Esophagus muscularis mucosa (tissue), 3 donors: Measurements from ENCODE around the gene CMTM7.
"Not testable (repeated sequence)": the region's sequence is repeated elsewhere in the genome, so short reads cannot be mapped to it uniquely, and the experiment has no call there.

Experiments
- CTCF ChIP-seq, 3 experiments: fragments of 200-600 bp in 2 of 3; fragments of 450-650 bp in 1 of 3; sonication (generic) in 2 of 3; IDR thresholded peaks; one replicate each; pipeline ENCODE4 v1.5.1; 2017 to 2019; ENCODE audit warnings: antibody characterized with exemption in 3 of 3, mild to moderate bottlenecking in 2 of 3, moderate library complexity in 1 of 3
- POLR2AphosphoS5 ChIP-seq, 2 donors: sonication (generic); formaldehyde crosslinking; IDR thresholded peaks; one replicate each; pipeline ENCODE4 v1.6.1; 2017; ENCODE audit warnings: antibody characterized with exemption in 2 of 2

GRCh38 chr3:32464726-32465125 is 73.1 kb downstream of the CMTM7 start:
- TF ChIP-seq POLR2AphosphoS5, CTCF (IDR thresholded peaks at IDR 0.05): not testable (repeated sequence)
